DND-41 (cell line): ENCODE measurements around the gene NEU1.
A peak's percentile ranks its signal among the peaks of the same experiment; 100 is the strongest.
"Not testable (repeated sequence)": the region's sequence is repeated elsewhere in the genome, so short reads cannot be mapped to it uniquely, and the experiment has no call there.

ENCODE experiments used
- ATAC-seq: fragments of 200-7000 bp; cut with Tn5 transposase; 3 replicates; pipeline ENCODE4 v1.9.1; 2021; ENCODE audit warnings: low read depth; ENCODE audit not compliant: insufficient read depth
- DNase-seq: peaks from one replicate; pipeline ENCODE4 v3.0.0-alpha.2; 2020
- H2AFZ ChIP-seq: 2 replicates; pipeline ENCODE4 v1.6.0; 2012; ENCODE audit warnings: low read depth, low read length
- H3K27ac ChIP-seq: 2 replicates; pipeline ENCODE4 v1.5.1; 2012; ENCODE audit warnings: low read length, inconsistent platforms
- H3K27me3 ChIP-seq: fragments of 200-600 bp; sonication (generic); 2 replicates; pipeline ENCODE4 v1.6.0; 2012; ENCODE audit warnings: low read length, mild to moderate bottlenecking, inconsistent platforms; ENCODE audit not compliant: insufficient read depth, poor library complexity
- H3K36me3 ChIP-seq: 2 replicates; pipeline ENCODE4 v1.5.1; 2012; ENCODE audit warnings: low read length, inconsistent platforms; ENCODE audit not compliant: insufficient read depth
- H3K4me1 ChIP-seq: 2 replicates; pipeline ENCODE4 v1.5.1; 2012; ENCODE audit warnings: mild to moderate bottlenecking, low read length; ENCODE audit not compliant: insufficient read depth
- H3K4me2 ChIP-seq: 2 replicates; pipeline ENCODE4 v1.6.0; 2012; ENCODE audit warnings: mild to moderate bottlenecking, moderate library complexity, low read length, inconsistent platforms; ENCODE audit not compliant: insufficient read depth
- H3K4me3 ChIP-seq, 2 experiments: fragments of 200-600 bp in 1 of 2; shearing (Covaris generic) in 1 of 2; 2 replicates each; pipeline ENCODE4 v1.5.1; 2012 to 2016; ENCODE audit warnings: inconsistent platforms in 2 of 2, low read length in 2 of 2, mild to moderate bottlenecking in 2 of 2, low read depth in 1 of 2, moderate library complexity in 1 of 2
- H3K79me2 ChIP-seq: 2 replicates; pipeline ENCODE4 v1.6.0; 2012; ENCODE audit warnings: low read length, inconsistent platforms; ENCODE audit not compliant: insufficient read depth
- H3K9ac ChIP-seq: 2 replicates; pipeline ENCODE4 v1.6.0; 2012; ENCODE audit warnings: low read depth, mild to moderate bottlenecking, inconsistent platforms, low read length, moderate library complexity
- H3K9me3 ChIP-seq: 2 replicates; pipeline ENCODE4 v1.5.1; 2012; ENCODE audit warnings: low read length, moderate library complexity, mild to moderate bottlenecking, inconsistent platforms; ENCODE audit not compliant: insufficient read depth, severe bottlenecking
- H4K20me1 ChIP-seq: 2 replicates; pipeline ENCODE4 v1.6.0; 2012; ENCODE audit warnings: low read length; ENCODE audit not compliant: insufficient read depth
- EZH2 ChIP-seq: IDR thresholded peaks from 3 replicates; pipeline ENCODE4 v1.6.1; 2012; ENCODE audit warnings: borderline replicate concordance, low read depth, mild to moderate bottlenecking, moderate library complexity, low read length, inconsistent platforms; ENCODE audit not compliant: severe bottlenecking
- TF ChIP-seq, protein P1 (sequence below): IDR thresholded peaks from 2 replicates; pipeline ENCODE4 v1.5.1; 2012; ENCODE audit warnings: borderline replicate concordance, low read length, moderate library complexity, mild to moderate bottlenecking; ENCODE audit not compliant: poor library complexity, severe bottlenecking; ENCODE audit errors: extremely low read depth

NEU1 gene

DNA sequence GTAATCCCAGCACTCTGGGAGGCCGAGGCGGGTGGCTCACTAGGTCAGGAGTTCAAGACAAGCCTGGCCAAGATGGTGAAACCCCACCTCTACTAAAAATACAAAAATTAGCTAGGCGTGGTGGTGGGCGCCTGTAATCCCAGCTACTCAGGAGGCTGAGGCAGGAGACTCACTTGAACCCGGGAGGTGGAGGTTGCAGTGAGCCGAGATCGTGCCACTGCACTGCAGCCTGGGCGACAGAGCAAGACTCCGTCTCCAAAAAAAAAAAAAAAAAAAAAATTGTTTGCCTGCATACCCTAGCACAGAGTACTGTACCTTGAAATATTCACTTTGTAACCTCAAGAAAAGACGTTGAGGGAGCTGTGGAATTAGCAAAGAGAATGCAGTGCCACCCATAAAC, 42.2 kb downstream of the NEU1 start:
- H3K27me3 ChIP-seq, H4K20me1 ChIP-seq, H2AFZ ChIP-seq, H3K9ac ChIP-seq, DNase-seq, H3K9me3 ChIP-seq, H3K27ac ChIP-seq, H3K79me2 ChIP-seq, H3K36me3 ChIP-seq, H3K4me3 ChIP-seq, ATAC-seq: not testable (repeated sequence)
- Histone ChIP-seq H3K4me1 (peaks cover 26% of the 10 kb centered on the region), H3K4me2 (peak overlapping the region; percentile 95; the same call in 1 of the 2 replicates)

GRCh38 chr6:31819871-31820299, 42.7 kb downstream of the NEU1 start:
- no peak overlapping the region for H3K9ac ChIP-seq
- no peak overlapping the region for H3K4me2 ChIP-seq
- no peak overlapping the region for H3K27ac ChIP-seq
- no peaks in the 10 kb centered on the region for H3K36me3 ChIP-seq
- no peaks in the 10 kb centered on the region for H3K27me3 ChIP-seq
- H3K4me1 ChIP-seq: peaks cover 24% of the 10 kb centered on the region
- H3K4me3 ChIP-seq: no peak overlapping the region
- TF ChIP-seq, protein P1, sequence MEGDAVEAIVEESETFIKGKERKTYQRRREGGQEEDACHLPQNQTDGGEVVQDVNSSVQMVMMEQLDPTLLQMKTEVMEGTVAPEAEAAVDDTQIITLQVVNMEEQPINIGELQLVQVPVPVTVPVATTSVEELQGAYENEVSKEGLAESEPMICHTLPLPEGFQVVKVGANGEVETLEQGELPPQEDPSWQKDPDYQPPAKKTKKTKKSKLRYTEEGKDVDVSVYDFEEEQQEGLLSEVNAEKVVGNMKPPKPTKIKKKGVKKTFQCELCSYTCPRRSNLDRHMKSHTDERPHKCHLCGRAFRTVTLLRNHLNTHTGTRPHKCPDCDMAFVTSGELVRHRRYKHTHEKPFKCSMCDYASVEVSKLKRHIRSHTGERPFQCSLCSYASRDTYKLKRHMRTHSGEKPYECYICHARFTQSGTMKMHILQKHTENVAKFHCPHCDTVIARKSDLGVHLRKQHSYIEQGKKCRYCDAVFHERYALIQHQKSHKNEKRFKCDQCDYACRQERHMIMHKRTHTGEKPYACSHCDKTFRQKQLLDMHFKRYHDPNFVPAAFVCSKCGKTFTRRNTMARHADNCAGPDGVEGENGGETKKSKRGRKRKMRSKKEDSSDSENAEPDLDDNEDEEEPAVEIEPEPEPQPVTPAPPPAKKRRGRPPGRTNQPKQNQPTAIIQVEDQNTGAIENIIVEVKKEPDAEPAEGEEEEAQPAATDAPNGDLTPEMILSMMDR: no peak
- TF ChIP-seq EZH2: no peak
- H2AFZ ChIP-seq: no peak overlapping the region
- peaks cover 2% of the 10 kb centered on the region; the same call in 1 of the 2 replicates for H3K79me2 ChIP-seq
- H3K9me3 ChIP-seq: no peaks in the 10 kb centered on the region
- no peak for ATAC-seq
- DNase-seq: no peak
- no peaks in the 10 kb centered on the region for H4K20me1 ChIP-seq

DNA sequence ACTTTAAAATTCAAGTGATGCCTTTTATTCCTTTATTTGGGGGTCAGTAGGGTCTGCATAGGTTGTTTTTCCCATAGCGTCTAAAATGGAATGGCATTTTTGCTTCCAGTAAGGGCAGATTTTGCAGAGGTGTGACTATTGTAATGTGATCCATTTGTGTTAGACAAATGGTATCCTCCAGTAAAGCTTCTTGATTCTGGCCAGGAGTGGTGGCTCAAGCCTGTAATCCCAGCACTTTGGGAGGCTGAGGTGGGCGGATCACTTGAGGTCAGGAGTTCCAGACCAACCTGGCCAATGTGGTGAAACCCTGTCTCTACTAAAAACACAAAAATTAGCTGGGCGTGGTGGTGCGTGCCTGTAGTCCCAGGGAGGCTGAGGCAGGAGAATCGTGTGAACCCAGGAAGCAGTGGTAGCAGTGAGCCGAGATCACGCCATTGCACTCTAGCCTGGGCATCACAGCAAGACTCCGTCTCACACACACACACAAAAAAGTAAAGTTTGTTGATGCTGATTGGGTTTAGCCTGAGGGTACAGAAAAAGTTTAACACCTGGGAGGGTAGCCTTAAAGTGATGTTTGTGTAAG, 44.6 kb downstream of the NEU1 start:
- not testable (repeated sequence) for H3K9me3 ChIP-seq, H4K20me1 ChIP-seq, H3K79me2 ChIP-seq, H3K4me2 ChIP-seq, ATAC-seq, H2AFZ ChIP-seq, H3K36me3 ChIP-seq, H3K4me3 ChIP-seq, H3K27me3 ChIP-seq, H3K9ac ChIP-seq, H3K27ac ChIP-seq, DNase-seq
- H3K4me1 ChIP-seq: peaks cover 23% of the 10 kb centered on the region

DNA sequence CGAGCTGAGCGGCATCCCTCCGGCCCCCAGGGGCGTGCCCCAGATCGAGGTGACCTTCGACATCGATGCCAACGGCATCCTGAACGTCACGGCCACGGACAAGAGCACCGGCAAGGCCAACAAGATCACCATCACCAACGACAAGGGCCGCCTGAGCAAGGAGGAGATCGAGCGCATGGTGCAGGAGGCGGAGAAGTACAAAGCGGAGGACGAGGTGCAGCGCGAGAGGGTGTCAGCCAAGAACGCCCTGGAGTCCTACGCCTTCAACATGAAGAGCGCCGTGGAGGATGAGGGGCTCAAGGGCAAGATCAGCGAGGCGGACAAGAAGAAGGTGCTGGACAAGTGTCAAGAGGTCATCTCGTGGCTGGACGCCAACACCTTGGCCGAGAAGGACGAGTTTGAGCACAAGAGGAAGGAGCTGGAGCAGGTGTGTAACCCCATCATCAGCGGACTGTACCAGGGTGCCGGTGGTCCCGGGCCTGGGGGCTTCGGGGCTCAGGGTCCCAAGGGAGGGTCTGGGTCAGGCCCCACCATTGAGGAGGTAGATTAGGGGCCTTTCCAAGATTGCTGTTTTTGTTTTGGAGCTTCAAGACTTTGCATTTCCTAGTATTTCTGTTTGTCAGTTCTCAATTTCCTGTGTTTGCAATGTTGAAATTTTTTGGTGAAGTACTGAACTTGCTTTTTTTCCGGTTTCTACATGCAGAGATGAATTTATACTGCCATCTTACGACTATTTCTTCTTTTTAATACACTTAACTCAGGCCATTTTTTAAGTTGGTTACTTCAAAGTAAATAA, 45.3 kb downstream of the NEU1 start:
- Histone ChIP-seq H3K4me1 (peaks cover 16% of the 10 kb centered on the region), H3K4me2 (peak overlapping the region; percentile 44; the same call in 1 of the 2 replicates), H3K4me3 (peak overlapping the region in 1 of 2 experiments; percentile 47; a peak in 2 of 4 replicates)
- not testable (repeated sequence) for H2AFZ ChIP-seq, H3K9ac ChIP-seq, H3K27ac ChIP-seq, H3K9me3 ChIP-seq, DNase-seq, H3K79me2 ChIP-seq, H4K20me1 ChIP-seq, H3K27me3 ChIP-seq, H3K36me3 ChIP-seq
- peak; percentile 68 for ATAC-seq
